GM10248 (cell line): ENCODE measurements around the gene PHF21A.

Experiments
- CTCF ChIA-PET: fragments of 300-600 bp; sonication (Branson Sonifier 250); formaldehyde crosslinking; extraction: SDS; loops from one replicate; lab custom pipeline; 2021; ENCODE audit warnings: antibody characterized with exemption; lab: Yijun Ruan, JAX
- POLR2A ChIA-PET: fragments of 350-650 bp; sonication (Branson Sonifier 250); formaldehyde crosslinking; extraction: SDS; loops from one replicate; lab custom pipeline; 2020; ENCODE audit warnings: antibody characterized with exemption; lab: Yijun Ruan, JAX
- DNase-seq: peaks from one replicate; pipeline ENCODE4 v3.0.0; 2012; ENCODE audit errors: extremely low spot score
- TF ChIP-seq, protein P1 (sequence below): IDR thresholded peaks from 2 replicates; pipeline ENCODE4 v1.5.1; 2012; ENCODE audit warnings: mild to moderate bottlenecking, low read depth; ENCODE audit errors: extremely low read depth, missing control alignments, control extremely low read depth

PHF21A gene

DNA sequence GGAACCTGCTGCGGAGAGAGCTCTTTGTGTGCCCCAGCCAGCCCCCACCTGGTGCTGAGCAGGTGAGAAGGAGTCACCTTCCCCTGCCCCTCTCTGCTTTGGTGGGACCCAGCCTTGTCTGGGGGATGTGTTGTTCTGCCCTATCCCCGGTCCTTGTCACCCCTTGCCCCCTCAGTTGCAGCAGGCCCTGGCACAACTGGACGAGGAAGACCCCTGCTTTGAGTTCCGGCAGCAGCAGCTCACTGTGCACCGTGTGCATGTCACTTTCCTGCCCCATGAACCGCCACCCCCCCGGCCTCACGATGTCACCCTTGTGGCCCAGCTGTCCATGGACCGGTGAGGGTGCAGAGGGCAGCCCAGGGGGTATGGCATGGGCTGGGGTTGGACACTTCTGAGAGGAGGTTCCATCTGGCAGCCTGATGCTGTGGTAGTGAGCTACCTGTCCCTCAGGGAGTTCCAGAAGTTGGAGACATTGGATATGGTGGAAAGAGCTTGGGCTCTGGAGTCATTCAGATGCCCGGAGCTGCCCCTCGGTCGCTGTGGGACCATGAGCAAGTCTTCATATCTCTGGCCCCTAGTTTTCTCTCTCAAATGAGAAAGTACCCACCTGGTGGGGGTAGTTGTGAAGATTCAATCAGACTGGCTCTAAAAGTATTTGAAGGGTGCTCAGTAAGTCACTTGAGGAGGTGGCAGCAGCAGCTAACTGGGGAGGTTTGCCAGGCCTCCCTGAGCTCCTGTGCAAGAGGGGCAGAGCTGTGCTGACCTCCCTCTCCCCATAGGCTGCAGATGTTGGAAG, 194.5 kb downstream of the PHF21A start:
- DNase-seq, result no peak
- TF ChIP-seq, protein P1, sequence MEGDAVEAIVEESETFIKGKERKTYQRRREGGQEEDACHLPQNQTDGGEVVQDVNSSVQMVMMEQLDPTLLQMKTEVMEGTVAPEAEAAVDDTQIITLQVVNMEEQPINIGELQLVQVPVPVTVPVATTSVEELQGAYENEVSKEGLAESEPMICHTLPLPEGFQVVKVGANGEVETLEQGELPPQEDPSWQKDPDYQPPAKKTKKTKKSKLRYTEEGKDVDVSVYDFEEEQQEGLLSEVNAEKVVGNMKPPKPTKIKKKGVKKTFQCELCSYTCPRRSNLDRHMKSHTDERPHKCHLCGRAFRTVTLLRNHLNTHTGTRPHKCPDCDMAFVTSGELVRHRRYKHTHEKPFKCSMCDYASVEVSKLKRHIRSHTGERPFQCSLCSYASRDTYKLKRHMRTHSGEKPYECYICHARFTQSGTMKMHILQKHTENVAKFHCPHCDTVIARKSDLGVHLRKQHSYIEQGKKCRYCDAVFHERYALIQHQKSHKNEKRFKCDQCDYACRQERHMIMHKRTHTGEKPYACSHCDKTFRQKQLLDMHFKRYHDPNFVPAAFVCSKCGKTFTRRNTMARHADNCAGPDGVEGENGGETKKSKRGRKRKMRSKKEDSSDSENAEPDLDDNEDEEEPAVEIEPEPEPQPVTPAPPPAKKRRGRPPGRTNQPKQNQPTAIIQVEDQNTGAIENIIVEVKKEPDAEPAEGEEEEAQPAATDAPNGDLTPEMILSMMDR, result no peak
- POLR2A ChIA-PET, result no interaction called here
- CTCF ChIA-PET, result interaction anchor here (0.7 to 2.2 kb wide), 4 partner anchors 10 to 313 kb away, joined by 3 to 7 read pairs (median 3); no protein-coding TSS in a partner anchor

DNA sequence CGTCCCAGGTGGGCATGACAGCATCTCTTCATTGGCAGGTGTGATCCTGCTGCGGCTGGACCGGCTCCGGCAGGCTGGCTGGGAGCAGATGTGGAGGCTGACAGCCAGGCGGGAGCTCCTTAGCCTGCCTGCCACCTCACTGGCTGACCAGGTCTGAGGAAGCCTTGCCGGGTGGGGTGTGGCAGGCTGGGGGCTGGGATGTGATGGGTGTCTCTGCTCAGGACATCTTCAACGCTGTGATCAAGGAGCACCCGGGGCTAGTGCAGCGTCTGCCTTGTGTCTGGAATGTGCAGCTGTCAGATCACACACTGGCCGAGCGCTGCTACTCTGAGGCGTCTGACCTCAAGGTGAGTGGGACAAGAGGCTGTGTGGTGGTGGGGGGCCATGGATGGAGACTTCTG, 195.3 kb downstream of the PHF21A start:
- TF ChIP-seq, protein P1, result no peak
- ChIA-PET CTCF (interaction anchor here (0.7 to 2.2 kb wide), 2 partner anchors 11 to 39 kb away, joined by 3 to 7 read pairs; no protein-coding TSS in a partner anchor), POLR2A (no interaction called here)
- DNase-seq, result no peak

DNA sequence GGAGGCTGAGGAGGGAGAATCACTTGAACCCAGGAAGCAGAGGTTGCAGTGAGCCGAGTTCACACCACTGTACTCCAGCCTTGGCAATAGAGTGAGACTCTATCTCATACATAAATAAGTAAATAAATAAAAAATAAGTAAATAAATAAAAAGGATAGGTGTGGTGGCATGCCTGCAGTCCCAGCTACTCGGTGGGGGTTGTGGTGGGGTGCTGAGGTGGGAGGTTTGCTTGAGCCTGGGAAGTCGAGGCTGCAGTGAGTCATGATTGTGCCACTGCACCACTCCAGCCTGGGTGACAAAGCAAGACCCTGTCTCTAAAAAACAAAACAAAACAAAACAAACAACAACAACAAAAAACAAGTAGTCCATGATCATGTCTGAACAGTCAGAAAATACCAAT, 195.7 kb downstream of the PHF21A start:
- DNase-seq, result no peak
- CTCF ChIA-PET, result interaction anchor here (2.2 kb wide), 1 partner anchor 40 kb away, joined by 7 read pairs; no protein-coding TSS in a partner anchor
- POLR2A ChIA-PET, result no interaction called here
- TF ChIP-seq, protein P1, result no peak

DNA sequence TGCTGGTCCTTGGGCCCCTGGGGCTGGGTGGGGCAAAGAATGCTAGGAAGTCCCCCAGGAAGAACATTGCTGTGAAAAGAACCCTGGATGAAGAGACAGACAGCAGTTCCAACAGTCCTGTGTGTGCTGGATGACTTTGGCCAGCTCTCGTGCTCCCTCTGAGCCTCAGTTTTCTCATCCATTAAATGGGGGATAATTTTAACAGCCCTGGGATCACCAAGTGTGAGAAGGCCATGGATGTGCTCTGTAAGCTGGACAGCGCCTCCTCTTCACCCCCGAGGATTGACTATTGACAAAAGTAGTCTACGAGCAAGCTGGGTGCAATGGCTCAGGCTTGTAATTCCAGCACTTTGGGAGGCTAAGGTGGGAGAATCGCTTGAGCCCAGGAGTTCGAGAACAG, 196.3 kb downstream of the PHF21A start:
- no peak for DNase-seq
- ChIA-PET POLR2A (no interaction called here), CTCF (interaction anchor here (1.6 kb wide), 1 partner anchor 12 kb away, joined by 4 read pairs; no protein-coding TSS in a partner anchor)
- TF ChIP-seq, protein P1, result no peak

DNA sequence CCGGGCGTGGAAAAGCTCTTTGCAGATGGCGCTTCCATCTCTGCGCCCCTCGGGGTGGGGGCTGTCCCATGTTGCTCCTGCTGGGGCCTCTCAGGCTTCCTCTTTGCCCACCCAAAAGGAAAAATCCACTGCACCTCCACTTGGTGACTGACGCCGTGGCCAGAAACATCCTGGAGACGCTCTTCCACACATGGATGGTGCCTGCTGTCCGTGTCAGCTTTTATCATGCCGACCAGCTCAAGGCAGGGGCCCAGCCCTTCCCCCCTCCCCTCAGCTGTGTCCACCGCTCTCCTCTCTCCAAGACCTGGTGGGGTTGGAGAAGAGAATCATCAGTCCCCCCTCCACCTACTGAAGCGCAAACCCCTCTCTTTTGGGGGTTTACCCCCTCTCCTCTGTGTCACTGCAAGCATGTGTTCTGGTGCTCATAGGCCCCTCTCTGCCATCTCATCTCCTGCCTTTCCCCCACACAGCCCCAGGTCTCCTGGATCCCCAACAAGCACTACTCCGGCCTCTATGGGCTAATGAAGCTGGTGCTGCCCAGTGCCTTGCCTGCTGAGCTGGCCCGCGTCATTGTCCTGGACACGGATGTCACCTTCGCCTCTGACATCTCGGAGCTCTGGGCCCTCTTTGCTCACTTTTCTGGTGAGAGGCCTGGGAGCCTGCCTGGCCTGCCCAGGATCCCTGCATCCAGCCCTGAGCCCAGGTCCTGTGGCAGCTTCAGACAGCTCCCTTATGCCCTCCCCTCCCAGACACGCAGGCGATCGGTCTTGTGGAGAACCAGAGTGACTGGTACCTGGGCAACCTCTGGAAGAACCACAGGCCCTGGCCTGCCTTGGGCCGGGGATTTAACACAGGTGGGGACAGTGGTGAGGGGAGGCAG, 197.0 kb downstream of the PHF21A start:
- no peak for DNase-seq
- ChIA-PET POLR2A (interaction anchor here (0.5 kb wide), 1 partner anchor 11 kb away, joined by 5 read pairs; no protein-coding TSS in a partner anchor), CTCF (interaction anchor here (1.6 kb wide), 1 partner anchor 12 kb away, joined by 4 read pairs; no protein-coding TSS in a partner anchor)
- TF ChIP-seq, protein P1, result no peak
